Measurements from ENCODE around the gene PRUNE2.

Gene PRUNE2

GRCh38 chr9:76657265-76657664, 248.6 kb downstream of the PRUNE2 start:
- no peak for DNase-seq (ENCODE audit: low read depth)

GRCh38 chr9:76655971-76656370, 249.9 kb downstream of the PRUNE2 start:
- DNase-seq (ENCODE audit: low read depth): no peak

DNA sequence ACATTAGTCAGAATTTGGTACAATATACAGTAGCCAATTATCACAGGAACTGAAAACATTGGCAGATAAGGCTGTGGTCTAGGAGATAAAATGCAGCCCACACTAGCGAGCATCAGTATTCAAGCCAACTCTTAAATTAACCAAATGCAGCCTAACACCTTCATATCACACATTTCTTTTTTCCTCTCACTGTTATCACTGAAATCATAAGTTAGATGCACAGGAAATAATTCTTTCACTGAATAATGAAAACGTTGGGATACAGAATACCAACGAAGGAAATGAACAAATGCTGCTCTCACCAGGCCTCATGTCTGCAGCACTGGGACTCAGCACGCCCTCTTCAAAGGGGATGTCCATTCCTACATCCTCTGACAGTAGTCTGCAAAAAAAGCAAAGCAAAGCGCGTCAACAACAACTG, 250.8 kb downstream of the PRUNE2 start:
- DNase-seq (ENCODE audit: low read depth): no peak

DNA sequence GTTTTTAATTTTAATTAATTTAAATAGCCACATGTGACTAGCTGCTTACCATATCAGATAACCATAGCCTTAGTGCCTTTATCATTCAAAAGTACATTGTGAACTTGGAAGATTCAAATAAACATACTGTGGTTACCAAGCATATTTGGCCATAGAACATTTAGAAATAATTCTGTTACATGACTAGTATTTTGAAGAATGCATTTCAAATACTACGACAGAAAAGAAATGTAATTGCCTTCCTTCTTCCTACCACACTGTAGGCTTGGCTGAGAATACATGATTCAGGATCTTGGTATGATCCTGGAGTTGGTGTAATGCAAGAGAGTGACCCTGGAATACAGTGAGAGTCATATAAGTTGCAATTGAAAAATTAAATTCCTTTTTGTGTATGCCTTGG, 251.3 kb downstream of the PRUNE2 start:
- DNase-seq (ENCODE audit: low read depth): no peak

- no peak for DNase-seq (ENCODE audit: low read depth)
These were observed 251.9 kb downstream of the PRUNE2 start for GRCh38 chr9:76654051-76654461.

DNA sequence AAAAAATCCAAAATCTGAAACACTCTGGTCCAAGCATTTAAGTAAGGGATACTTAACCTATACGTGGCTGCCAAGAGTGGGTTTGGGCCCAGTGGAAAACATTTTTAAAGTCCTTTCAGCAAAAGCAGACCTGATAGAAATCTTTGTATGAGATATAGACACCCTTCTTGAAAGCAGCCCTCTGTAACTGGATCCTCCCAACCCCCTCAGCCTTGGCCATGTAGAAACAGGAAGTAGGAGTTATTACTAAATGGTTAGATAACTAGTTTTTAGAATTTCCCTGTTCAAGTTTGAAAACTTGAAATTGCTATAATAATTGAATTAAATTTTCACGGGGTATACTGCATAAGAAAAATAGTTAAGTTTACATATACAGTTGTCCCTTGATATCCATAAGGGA, 253.0 kb downstream of the PRUNE2 start:
- DNase-seq (ENCODE audit: low read depth): no peak

DNA sequence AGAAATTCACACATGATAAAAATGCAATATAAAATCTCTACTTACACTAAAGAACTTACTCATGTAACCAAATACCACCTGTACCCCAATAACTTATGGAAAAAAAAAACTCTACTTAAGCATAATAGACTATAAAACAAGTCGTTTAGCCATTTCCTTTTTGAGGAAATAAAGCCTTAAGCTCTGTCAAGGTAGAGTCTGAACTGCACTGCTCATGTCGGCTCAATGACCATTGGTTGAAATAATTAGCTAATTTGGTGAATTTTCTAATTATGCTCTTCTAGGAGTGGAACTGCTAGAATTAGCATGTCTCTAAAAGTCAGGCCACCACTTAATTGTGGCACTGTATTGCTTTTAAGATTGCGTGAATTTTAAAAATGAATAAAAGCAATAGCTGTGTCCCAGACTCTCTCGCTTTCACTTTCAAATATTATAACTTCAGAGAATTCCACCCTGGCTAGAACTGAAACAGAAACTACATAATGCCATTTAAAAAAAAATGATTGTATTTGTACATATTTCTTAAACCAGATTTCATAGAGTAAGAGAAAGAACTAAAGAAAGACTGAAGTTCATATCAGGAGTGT, 254.7 kb downstream of the PRUNE2 start:
- no peak for DNase-seq (ENCODE audit: low read depth)

DNA sequence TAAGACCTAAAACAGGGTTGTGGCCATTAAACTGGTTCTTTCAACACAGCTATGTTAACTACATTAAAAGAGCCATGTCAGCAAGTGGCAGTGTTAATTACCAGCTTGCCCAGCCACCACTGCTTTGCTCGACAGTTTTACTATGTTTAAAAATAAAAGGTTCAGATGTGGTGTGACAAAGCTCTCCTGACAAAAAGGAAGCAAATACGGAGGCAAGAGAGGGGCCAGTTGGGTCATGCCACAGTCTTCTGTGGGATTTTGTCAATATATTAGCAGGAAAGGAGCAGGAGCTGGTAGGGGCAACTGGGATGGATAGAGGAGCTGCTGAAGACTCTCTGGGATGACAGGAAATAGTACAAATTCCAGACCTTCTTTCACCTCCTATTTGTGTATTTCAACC, 255.2 kb downstream of the PRUNE2 start:
- DNase-seq (ENCODE audit: low read depth): no peak

- no peak for DNase-seq (ENCODE audit: low read depth)
These were observed 256.0 kb downstream of the PRUNE2 start for GRCh38 chr9:76649894-76650293.

GRCh38 chr9:76646249-76646648, 259.7 kb downstream of the PRUNE2 start:
- DNase-seq (ENCODE audit: low read depth): no peak

DNA sequence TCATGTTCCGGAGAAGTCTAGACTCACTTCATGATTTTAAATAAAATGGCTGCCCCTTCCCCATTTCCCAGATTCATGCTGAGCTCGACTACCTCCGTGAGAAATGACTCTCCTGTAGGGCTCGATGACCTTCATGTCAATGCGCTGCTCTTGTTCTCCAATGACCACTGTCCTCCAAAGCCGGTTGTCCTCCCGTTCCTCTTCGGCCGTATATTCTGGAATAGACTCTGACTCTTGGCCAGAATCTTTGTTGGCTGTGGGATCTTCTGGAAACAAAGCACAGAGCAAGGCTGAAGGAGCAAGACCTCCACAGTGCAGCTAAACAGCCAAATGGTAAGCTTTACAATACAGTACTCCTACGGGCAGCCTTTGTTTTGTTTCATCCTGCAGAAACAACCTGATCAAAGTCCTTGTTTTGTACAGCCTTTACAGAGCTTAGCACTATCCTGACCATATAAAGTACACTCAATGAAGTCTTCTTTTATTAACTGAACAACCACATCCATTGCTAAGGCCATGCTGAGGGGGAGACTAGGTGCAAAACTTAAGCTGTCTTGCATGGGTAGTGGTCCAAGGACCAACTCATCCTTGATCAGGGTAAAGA, 261.2 kb downstream of the PRUNE2 start:
- no peak for DNase-seq (ENCODE audit: low read depth)

- DNase-seq (ENCODE audit: low read depth): no peak
These were observed 261.7 kb downstream of the PRUNE2 start for GRCh38 chr9:76644171-76644570.

- DNase-seq (ENCODE audit: low read depth): no peak
These were observed 262.4 kb downstream of the PRUNE2 start for GRCh38 chr9:76643399-76644117.

- DNase-seq (ENCODE audit: low read depth): no peak
These were observed 263.2 kb downstream of the PRUNE2 start for GRCh38 chr9:76642701-76643209.

GRCh38 chr9:76642074-76642473, 263.8 kb downstream of the PRUNE2 start:
- no peak for DNase-seq (ENCODE audit: low read depth)

DNA sequence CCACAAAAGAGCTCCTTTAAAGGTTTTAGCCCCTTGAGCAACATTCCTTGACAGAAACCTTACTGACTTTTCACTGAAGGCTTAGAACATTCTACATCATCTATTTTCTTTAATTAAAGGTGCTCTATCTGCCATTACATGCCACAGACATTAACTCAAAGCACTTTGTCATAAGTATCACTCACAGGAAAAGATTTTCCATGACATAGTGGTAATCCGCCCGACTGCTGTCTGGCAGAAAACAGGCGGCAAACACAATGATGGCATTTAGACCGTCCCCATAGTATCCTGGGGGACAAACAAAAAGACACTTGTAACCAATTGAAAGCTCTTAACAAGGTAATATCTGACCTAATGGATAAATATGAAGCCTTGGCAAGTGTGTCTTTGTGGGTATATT, 267.9 kb downstream of the PRUNE2 start:
- DNase-seq (ENCODE audit: low read depth): no peak

DNA sequence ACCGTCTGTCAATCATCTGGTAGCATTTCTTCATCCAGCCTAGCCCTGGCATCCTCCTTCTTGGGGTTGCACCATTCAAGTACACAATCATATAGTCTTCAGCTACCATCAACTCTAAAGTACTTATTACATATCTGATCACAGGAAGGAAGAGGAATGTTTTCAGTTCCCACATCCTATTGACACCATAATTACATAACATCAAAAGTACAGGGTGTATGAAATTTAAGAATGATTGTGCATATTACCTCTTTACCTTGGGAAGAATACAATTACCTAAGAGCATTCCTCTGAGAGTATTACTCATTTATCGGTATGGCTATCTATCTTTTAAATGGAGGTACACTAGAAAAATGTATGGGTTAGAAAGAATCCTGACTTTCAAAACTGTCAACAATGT, 268.5 kb downstream of the PRUNE2 start:
- no peak for DNase-seq (ENCODE audit: low read depth)

DNA sequence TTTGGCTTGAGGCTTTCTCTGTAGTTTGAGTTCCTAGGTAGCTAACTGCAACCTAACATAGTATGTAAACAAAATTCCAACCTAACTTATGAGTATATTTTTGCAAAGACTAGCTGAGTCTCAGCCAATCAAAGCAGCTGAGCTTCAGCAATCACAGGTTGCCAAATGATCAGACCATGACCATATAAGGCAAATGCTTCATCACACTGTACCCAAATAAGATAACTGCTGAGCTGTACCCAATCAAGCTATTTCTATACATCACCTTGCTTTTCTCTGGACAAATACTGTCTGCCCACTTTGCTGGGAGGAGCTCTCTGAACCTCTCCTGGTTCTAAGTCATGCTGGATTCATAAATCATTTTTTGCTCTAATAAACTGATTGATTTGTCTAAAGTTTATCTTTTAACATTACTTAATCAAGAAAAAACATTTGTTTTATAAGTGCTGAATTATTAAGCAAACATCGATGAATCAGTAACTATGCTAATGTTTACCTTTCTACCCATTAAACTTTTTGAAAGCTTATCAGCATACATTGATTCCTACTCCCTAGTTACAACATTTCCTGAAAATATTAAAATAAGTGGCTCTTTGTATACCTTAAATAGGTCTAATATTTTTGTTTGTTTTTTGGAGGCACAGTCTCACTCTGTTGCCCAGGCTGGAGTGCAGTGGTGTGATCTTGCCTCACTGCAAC, 271.4 kb downstream of the PRUNE2 start:
- no peak for DNase-seq (ENCODE audit: low read depth)

DNA sequence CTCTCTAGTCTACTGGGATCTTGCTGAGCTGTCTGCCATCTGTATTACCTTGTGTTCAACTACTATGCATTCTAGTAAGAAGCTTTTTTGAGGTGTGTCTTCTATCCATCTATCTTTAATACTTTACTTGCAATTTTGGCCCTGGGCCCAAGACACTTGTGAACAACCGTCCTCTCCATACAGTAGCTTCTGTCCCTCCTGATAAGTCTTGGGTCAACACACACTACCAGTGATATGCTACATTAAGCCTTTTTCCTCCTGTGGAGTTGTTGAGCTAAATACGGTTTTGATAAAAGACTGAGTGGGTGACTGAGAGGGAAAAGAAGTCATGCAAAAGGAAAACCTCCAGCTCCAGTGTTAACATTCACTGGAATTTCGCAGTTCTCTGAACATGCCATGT, 275.0 kb downstream of the PRUNE2 start:
- no peak for DNase-seq (ENCODE audit: low read depth)

DNA sequence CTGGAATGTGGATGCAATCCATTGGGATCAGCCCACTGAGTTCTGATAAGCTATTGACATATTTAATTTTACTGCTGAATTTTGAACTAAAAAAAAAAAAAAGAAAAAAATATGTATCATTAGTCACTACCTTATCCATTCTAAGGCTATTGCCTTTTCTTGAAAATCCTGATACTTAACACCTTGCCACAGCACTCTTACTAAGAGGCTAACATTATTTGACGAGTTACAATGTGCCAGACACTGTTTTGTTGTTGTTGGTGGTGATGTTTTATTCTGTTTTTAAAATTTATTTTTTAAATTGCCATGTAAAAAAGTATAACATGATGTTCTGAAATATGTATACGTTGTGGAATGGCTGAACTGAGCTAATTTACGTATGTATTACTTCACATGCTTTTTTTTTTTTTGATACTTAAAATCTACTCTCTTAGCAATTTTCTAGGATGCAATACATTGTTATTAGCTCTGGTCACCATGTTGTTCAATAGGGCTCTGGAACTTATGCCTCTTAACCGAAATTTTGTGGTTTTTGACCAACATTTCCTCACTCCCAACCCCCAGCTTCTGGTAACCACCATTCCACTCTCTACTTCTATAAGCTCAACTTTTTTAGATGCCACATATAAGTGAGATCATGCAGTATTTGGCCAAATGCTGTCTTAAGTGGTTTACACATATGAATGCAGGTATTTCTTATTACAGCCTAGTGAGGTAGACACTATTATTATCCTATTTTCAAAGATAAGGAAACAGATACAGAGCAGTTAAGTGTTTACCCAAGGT, 276.5 kb downstream of the PRUNE2 start:
- no peak for DNase-seq (ENCODE audit: low read depth)

DNA sequence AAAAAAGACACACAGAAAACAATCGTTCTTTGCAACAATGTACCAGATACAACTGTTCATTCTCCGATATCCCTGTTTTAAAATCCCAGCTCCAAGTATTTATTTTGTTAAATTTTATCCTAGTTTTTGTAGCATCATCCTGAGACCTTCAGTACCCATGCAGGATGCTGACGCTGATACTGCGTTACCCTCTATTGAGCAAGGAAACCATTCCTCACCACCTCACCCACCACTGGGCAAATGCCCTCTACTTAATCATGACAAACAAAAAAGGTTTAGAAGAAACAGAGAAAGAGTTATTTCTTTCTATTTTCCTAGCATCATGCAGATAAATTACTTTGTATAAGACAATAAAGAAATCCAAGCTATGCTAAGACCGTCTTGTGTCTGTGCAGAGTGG, 277.8 kb downstream of the PRUNE2 start:
- no peak for DNase-seq (ENCODE audit: low read depth)

GRCh38 chr9:76626980-76627379, 278.9 kb downstream of the PRUNE2 start:
- DNase-seq (ENCODE audit: low read depth): no peak
